Measurements from ENCODE around the gene LRRC37A3.
"Not testable (repeated sequence)": the region's sequence is repeated elsewhere in the genome, so short reads cannot be mapped to it uniquely, and the experiment has no call there.

The LRRC37A3 gene

DNA sequence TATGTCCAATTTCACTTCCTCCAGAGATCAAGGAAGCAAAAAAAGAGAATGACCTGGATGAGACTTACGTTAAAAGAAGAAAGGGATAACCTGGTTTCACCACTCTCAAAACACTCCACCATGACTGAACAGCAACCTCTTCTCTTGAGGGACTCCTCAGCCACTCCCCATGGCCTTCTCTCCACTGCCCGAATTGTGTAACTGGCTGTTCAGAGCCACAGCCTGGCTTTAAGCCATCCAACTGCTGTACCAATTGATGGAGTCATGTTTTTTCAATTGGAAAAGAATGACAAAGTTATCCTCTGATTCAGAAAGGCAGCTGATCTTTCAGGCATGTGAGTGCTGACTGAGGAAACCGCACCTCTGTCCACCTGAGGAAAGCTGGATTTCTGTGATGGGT is 85.2 kb downstream of the LRRC37A3 start:
- not testable (repeated sequence) for DNase-seq

DNA sequence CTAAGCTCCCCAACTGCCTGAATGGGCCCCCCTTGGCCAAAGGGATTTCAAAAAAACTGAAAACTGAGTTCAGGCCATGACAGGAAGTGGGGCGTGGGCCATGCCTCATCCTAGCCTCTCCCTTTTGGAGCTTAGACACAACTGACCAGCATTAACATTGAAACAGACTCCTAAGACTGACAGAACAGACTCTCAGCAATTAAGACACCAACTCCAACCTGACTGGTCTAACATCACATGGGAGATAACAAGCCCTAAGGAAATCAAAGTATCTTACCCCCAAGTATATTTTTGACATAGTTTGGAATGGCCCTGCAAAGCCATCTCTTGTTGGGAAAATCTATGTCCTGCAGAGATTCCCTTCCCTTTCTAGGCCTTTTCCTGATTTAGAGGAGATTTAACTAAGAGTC is 88.6 kb downstream of the LRRC37A3 start:
- not testable (repeated sequence) for DNase-seq

DNA sequence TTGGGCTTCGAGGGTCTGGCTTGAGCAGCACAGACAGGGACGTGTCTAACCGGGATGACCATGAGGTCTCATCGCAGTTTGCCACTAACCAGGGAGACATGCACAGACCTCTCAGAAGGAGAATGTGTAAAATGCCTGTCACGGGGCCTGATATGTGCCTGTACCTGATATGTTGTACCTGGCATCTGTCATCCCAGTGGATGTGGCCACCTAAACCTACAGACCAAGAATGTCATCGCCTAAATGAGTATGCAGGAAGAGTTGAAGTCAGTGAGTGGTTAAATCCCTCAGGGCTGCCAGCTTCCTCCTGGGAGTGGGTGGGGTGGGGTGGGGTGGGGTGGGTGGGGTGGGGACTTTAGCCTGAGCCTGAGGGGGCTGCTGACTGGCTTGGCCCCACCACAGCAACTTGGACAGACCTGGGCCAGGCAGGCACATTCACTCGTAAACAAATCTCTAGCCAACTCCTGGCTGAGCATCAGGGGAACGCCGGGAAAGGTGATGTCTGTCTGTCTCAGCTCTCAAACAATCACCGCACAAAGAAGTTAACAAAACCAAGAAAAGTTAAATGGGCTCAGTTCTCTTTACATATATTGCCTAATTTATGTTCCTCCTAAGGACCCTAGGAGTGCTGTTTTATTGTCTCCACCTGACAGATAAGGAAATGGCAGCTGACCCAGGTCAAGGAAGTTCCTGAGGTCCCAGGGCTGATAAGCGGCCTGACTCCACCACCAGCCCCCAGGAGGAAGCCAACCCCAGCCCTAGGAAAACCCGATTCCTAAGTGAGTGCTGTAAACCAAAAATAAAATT is 89.3 kb downstream of the LRRC37A3 start:
- DNase-seq, result not testable (repeated sequence)

DNA sequence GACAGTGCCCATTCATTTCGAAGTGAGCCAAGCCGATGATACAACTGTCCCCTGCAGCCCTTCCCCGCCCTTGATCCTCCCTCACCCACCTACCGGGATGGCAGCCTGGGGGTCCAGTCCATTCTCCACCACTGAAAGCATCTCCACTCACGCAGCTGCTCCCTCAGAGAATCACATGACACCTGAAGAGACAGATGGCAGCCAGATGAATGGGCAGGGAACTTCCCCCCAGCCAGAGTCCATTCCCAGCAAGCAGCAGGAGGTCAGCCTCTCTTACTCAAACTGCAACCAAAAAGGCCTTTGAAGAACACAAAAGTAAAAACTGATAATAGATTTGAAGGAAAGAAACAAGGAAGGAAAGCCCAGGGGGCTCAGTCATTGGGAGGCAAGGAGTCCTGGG is 90.2 kb downstream of the LRRC37A3 start:
- DNase-seq, result not testable (repeated sequence)

DNA sequence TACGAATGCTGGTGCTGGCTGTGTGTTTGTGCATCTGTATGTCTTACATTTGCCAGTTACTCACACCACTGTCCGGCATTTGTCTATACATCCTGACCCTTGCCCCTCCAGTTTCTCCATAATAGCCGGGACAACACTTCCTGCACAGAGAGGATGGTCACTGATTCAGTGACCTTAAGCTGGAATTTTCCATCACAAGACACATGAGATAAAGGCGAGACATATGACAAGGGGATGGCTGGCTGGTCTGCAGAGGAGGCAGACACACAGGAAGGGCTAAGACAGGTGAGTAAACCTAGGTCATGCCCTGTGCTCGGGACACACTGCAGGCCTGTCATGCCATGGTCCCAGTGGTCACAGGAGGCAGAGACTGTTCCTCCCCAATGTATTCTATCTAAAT is 100.4 kb downstream of the LRRC37A3 start:
- not testable (repeated sequence) for DNase-seq

DNA sequence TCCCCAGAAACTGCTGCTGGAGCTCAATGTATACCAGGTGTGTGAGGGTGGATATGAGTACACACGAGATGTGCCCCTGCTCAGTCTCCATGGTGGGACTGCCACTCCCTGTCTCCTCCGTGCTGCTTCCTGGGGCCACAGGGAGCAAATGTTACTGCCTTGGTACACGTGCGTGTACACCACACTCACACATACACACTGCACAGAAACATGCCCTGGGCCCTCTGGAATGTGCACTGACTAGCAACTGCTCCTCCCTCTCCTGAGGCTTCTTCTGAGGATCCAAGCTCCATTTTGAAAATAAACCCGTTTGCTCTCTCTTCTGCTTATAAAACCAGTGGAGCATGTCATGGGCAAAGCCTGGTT is 103.5 kb downstream of the LRRC37A3 start:
- not testable (repeated sequence) for DNase-seq

DNA sequence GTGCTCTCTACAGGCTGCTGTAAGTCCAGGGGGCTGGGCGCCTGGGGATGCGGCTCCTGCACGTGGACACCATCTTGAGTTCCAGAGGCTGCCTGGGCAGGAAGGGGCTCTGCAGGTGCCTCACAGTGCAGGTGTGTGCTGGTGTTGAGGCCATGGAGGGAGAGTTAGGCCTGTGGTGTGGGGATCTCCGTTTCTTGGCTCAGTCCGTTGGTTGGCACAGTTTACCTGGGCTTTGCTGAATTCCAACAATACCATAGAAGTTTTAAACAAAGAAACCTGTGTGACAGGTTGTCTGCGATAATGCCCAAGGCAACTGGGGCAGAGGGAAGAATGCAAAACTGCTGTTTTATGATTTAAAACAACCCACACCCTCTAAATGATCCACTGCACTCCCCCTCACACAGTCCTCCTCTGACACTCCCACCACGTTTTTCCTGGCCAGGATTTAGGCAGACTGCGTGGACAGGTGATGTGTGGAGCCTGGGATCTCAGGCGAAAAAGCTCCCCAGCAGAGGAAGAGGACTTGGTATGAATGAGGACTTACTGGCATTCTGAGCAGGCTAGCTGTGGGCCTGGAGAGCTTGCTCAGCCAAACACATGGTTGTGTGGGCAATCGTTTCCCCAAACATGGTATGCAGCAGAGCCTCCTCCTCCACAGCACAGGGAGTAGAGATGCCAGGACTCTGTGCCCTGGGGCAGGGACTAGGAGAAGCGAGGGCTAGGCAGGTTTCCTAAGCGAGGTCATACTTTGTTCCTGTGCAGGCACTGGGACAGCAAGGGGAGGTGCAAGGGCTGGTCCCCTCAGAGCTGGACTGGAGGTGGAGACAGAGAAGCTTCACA is 104.1 kb downstream of the LRRC37A3 start:
- not testable (repeated sequence) for DNase-seq

DNA sequence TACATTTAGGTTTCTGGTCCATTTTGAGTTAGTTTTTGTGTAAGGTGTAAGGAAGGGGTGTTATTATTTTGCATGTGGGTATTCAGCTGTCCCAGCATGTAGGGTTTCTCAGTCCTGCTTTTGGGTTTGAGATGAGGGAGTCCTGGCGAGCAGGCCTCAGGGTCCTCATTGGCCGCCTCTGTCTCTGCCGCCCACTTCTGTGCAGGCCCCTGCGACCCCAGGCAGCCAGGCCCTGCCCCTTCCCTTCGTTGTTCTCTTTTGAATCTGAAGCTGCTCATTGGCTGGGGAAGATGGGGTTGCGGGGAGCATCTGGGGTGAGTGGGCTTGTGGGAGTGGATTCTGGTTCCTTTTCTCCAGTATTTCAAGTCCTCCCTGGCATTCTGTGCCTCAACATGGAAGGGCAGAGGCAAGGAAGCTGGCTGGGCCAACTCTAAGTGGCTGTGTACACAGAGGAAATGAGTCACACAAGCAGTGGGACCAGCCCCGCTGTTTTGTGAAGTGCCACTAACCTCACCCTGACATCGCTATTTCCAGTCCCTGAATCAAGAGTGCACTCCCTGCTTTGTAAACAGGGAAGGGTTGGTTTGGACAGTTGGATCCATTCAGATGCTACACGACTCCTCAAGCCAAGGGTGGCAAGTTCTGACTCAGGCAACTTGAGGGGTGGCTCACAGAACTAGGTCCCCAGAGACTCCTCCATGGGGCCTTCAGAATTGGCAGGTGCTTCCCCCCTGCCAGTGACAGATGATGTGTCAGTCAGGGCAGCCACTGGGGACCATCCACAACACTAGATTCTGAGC is 110.9 kb downstream of the LRRC37A3 start:
- DNase-seq, result not testable (repeated sequence)
